Parathyroid adenoma (tissue), 2 donors: ENCODE data around the gene DLGAP1.

Source experiments
- H2AFZ ChIP-seq: fragments of 300-600 bp; sonication (generic); one replicate; pipeline ENCODE4 v1.7.0; 2017; ENCODE audit warnings: antibody characterized with exemption, mild to moderate bottlenecking
- H3K27ac ChIP-seq: fragments of 300-600 bp; sonication (generic); one replicate; pipeline ENCODE4 v1.7.0; 2017
- H3K27me3 ChIP-seq: fragments of 300-600 bp; sonication (generic); one replicate; pipeline ENCODE4 v1.7.0; 2017; ENCODE audit warnings: low read length; ENCODE audit not compliant: control insufficient read depth, insufficient read depth
- H3K36me3 ChIP-seq: fragments of 300-600 bp; sonication (generic); one replicate; pipeline ENCODE4 v1.7.0; 2017; ENCODE audit warnings: low read length; ENCODE audit not compliant: control insufficient read depth, insufficient read depth
- H3K4me1 ChIP-seq: fragments of 300-600 bp; sonication (generic); one replicate; pipeline ENCODE4 v1.7.0; 2017; ENCODE audit warnings: control low read depth
- H3K4me2 ChIP-seq: fragments of 300-600 bp; sonication (generic); one replicate; pipeline ENCODE4 v1.7.0; 2017; ENCODE audit warnings: low read length
- H3K4me3 ChIP-seq: fragments of 300-600 bp; sonication (generic); one replicate; pipeline ENCODE4 v1.7.0; 2017; ENCODE audit warnings: low read depth, low read length
- H3K79me2 ChIP-seq: fragments of 300-600 bp; sonication (generic); one replicate; pipeline ENCODE4 v1.7.0; 2017; ENCODE audit warnings: control low read depth
- H3K9ac ChIP-seq: fragments of 300-600 bp; sonication (generic); one replicate; pipeline ENCODE4 v1.7.0; 2017; ENCODE audit warnings: mild to moderate bottlenecking
- H3K9me3 ChIP-seq: fragments of 300-600 bp; sonication (generic); one replicate; pipeline ENCODE4 v1.7.0; 2017; ENCODE audit warnings: low read length; ENCODE audit not compliant: control insufficient read depth
- CTCF ChIP-seq: fragments of 300-600 bp; sonication (generic); IDR thresholded peaks from one replicate; pipeline ENCODE4 v1.7.0; 2017; ENCODE audit warnings: antibody characterized with exemption, mild to moderate bottlenecking
- donor health status: primary hyperparathyroidism.

Gene DLGAP1

GRCh38 chr18:4125627-4126230, 329.4 kb downstream of the DLGAP1 start:
- no peak for TF ChIP-seq CTCF
- Histone ChIP-seq H2AFZ (no peak overlapping the region), H3K4me3 (no peak overlapping the region), H3K4me2 (no peak overlapping the region), H3K27me3 (no peaks in the 10 kb centered on the region), H3K9ac (no peak overlapping the region), H3K27ac (no peak overlapping the region), H3K4me1 (no peaks in the 10 kb centered on the region), H3K36me3 (no peaks in the 10 kb centered on the region), H3K79me2 (no peaks in the 10 kb centered on the region), H3K9me3 (no peaks in the 10 kb centered on the region)

GRCh38 chr18:4125224-4125623, 329.9 kb downstream of the DLGAP1 start:
- Histone ChIP-seq H3K4me3 (no peak overlapping the region), H3K27ac (no peak overlapping the region), H3K4me2 (no peak overlapping the region), H3K27me3 (no peaks in the 10 kb centered on the region), H2AFZ (no peak overlapping the region), H3K79me2 (no peaks in the 10 kb centered on the region), H3K9ac (no peak overlapping the region), H3K4me1 (no peaks in the 10 kb centered on the region), H3K36me3 (no peaks in the 10 kb centered on the region), H3K9me3 (no peaks in the 10 kb centered on the region)
- no peak for TF ChIP-seq CTCF

- H3K4me3 ChIP-seq: no peak overlapping the region
- no peak for TF ChIP-seq CTCF
- no peaks in the 10 kb centered on the region for H3K79me2 ChIP-seq
- H2AFZ ChIP-seq: no peak overlapping the region
- no peaks in the 10 kb centered on the region for H3K9me3 ChIP-seq
- no peak overlapping the region for H3K4me2 ChIP-seq
- H3K27me3 ChIP-seq: no peaks in the 10 kb centered on the region
- H3K27ac ChIP-seq: no peak overlapping the region
- H3K36me3 ChIP-seq: no peaks in the 10 kb centered on the region
- H3K9ac ChIP-seq: no peak overlapping the region
- H3K4me1 ChIP-seq: no peaks in the 10 kb centered on the region
Measured at GRCh38 chr18:4119813-4120212, 335.3 kb downstream of the DLGAP1 start.

GRCh38 chr18:4119127-4119648, 335.9 kb downstream of the DLGAP1 start:
- Histone ChIP-seq H3K4me3 (no peak overlapping the region), H3K4me1 (no peaks in the 10 kb centered on the region), H3K36me3 (no peaks in the 10 kb centered on the region), H3K9me3 (no peaks in the 10 kb centered on the region), H3K4me2 (no peak overlapping the region), H3K79me2 (no peaks in the 10 kb centered on the region), H2AFZ (no peak overlapping the region), H3K27me3 (no peaks in the 10 kb centered on the region), H3K27ac (no peak overlapping the region), H3K9ac (no peak overlapping the region)
- TF ChIP-seq CTCF: no peak

GRCh38 chr18:4108016-4108415, 347.1 kb downstream of the DLGAP1 start:
- no peaks in the 10 kb centered on the region for H3K36me3 ChIP-seq
- H3K4me2 ChIP-seq: no peak overlapping the region
- no peak overlapping the region for H2AFZ ChIP-seq
- no peak overlapping the region for H3K27ac ChIP-seq
- no peaks in the 10 kb centered on the region for H3K79me2 ChIP-seq
- TF ChIP-seq CTCF: no peak
- no peaks in the 10 kb centered on the region for H3K4me1 ChIP-seq
- H3K9ac ChIP-seq: no peak overlapping the region
- no peaks in the 10 kb centered on the region for H3K27me3 ChIP-seq
- H3K9me3 ChIP-seq: no peaks in the 10 kb centered on the region
- no peak overlapping the region for H3K4me3 ChIP-seq
